Measurements from ENCODE around the gene POLD2.

The POLD2 gene

DNA sequence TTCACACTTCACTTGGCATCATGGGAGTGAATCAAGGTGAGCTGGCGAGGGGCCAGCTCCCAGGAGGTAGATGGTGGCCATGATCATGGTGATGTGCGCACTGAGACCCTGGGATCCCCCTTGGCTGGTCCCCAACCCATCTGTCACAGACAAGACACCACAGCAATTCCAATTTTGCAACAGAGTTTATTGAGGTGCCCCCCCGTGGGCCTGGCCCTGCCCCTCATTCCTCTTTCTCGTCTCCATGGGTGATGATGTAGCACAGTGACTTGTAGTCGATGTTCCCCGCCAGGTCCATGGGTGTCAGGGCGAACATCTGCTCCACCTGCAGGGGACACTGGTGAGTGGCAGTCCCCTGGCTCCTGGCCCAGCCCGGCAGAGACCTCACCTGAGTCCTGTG is 15.3 kb upstream of the POLD2 start:
- no peaks in the 10 kb centered on the region for H3K27me3 ChIP-seq (ENCODE audit: control insufficient read depth, low read length)
- no peaks in the 10 kb centered on the region for H3K79me2 ChIP-seq (ENCODE audit: control insufficient read depth, low read length)
- no peak for TF ChIP-seq EZH2phosphoT487 (IDR thresholded peaks at IDR 0.05; ENCODE audit: borderline replicate concordance, low read length)
- no peak for TF ChIP-seq CTCF (IDR thresholded peaks at IDR 0.05; ENCODE audit: low read depth, low read length, poor library complexity, severe bottlenecking)
- H3K4me3 ChIP-seq (ENCODE audit: low read length) = no peak overlapping the region
- H3K27ac ChIP-seq (ENCODE audit: low read depth, low read length) = no peak overlapping the region
- peaks cover 4% of the 10 kb centered on the region for H3F3A ChIP-seq (ENCODE audit: control insufficient read depth, insufficient read depth)
- H3K4me2 ChIP-seq (ENCODE audit: low read length) = no peak overlapping the region
- no peaks in the 10 kb centered on the region for H3K36me3 ChIP-seq (ENCODE audit: control insufficient read depth, low read length)
- no peaks in the 10 kb centered on the region for H3K4me1 ChIP-seq (ENCODE audit: control insufficient read depth, low read length)
- H4K20me1 ChIP-seq (ENCODE audit: control insufficient read depth, insufficient read depth, low read depth, low read length) = no peaks in the 10 kb centered on the region
- H3K9me3 ChIP-seq (ENCODE audit: control insufficient read depth, insufficient read depth, low read length) = no peaks in the 10 kb centered on the region
- H3K9me2 ChIP-seq (replicated peaks; ENCODE audit: control insufficient read depth, low read length) = no peaks in the 10 kb centered on the region

GRCh38 chr7:44136731-44137130 is 13.4 kb upstream of the POLD2 start:
- no peaks in the 10 kb centered on the region for H3K9me3 ChIP-seq (ENCODE audit: control insufficient read depth, insufficient read depth, low read length)
- H3K79me2 ChIP-seq (ENCODE audit: control insufficient read depth, low read length) = no peaks in the 10 kb centered on the region
- H3K4me1 ChIP-seq (ENCODE audit: control insufficient read depth, low read length) = no peaks in the 10 kb centered on the region
- TF ChIP-seq EZH2phosphoT487 (IDR thresholded peaks at IDR 0.05; ENCODE audit: borderline replicate concordance, low read length) (no peak), CTCF (IDR thresholded peaks at IDR 0.05; ENCODE audit: low read depth, low read length, poor library complexity, severe bottlenecking) (no peak)
- no peaks in the 10 kb centered on the region for H3K36me3 ChIP-seq (ENCODE audit: control insufficient read depth, low read length)
- no peak overlapping the region for H3K4me2 ChIP-seq (ENCODE audit: low read length)
- no peaks in the 10 kb centered on the region for H3F3A ChIP-seq (ENCODE audit: control insufficient read depth, insufficient read depth)
- no peak overlapping the region for H3K27ac ChIP-seq (ENCODE audit: low read depth, low read length)
- H3K27me3 ChIP-seq (ENCODE audit: control insufficient read depth, low read length) = no peaks in the 10 kb centered on the region
- H3K4me3 ChIP-seq (ENCODE audit: low read length) = no peak overlapping the region
- no peaks in the 10 kb centered on the region for H3K9me2 ChIP-seq (replicated peaks; ENCODE audit: control insufficient read depth, low read length)
- H4K20me1 ChIP-seq (ENCODE audit: control insufficient read depth, insufficient read depth, low read depth, low read length) = no peaks in the 10 kb centered on the region

- no peaks in the 10 kb centered on the region for H4K20me1 ChIP-seq (ENCODE audit: control insufficient read depth, insufficient read depth, low read depth, low read length)
- TF ChIP-seq EZH2phosphoT487 (IDR thresholded peaks at IDR 0.05; ENCODE audit: borderline replicate concordance, low read length) (no peak), CTCF (IDR thresholded peaks at IDR 0.05; ENCODE audit: low read depth, low read length, poor library complexity, severe bottlenecking) (no peak)
- H3K9me3 ChIP-seq (ENCODE audit: control insufficient read depth, insufficient read depth, low read length) = no peaks in the 10 kb centered on the region
- H3K79me2 ChIP-seq (ENCODE audit: control insufficient read depth, low read length) = no peaks in the 10 kb centered on the region
- no peaks in the 10 kb centered on the region for H3F3A ChIP-seq (ENCODE audit: control insufficient read depth, insufficient read depth)
- H3K4me2 ChIP-seq (ENCODE audit: low read length) = no peak overlapping the region
- no peaks in the 10 kb centered on the region for H3K36me3 ChIP-seq (ENCODE audit: control insufficient read depth, low read length)
- no peaks in the 10 kb centered on the region for H3K9me2 ChIP-seq (replicated peaks; ENCODE audit: control insufficient read depth, low read length)
- H3K27ac ChIP-seq (ENCODE audit: low read depth, low read length) = no peak overlapping the region
- no peak overlapping the region for H3K4me3 ChIP-seq (ENCODE audit: low read length)
- no peaks in the 10 kb centered on the region for H3K27me3 ChIP-seq (ENCODE audit: control insufficient read depth, low read length)
- no peaks in the 10 kb centered on the region for H3K4me1 ChIP-seq (ENCODE audit: control insufficient read depth, low read length)
Measured at GRCh38 chr7:44134943-44135628, 11.7 kb upstream of the POLD2 start.

Measured in DOHH2 (cell line).